Activated T-cell treated with anti-CD3 and anti-CD28 coated beads, Interleukin-2, amount 50 U/mL, for 24 hours (primary cell): ENCODE measurements around the gene GPC5.

ENCODE experiments used
- DNase-seq: peaks from one replicate; pipeline ENCODE4 v3.0.0-alpha.2; 2020
- H3K27ac Mint-ChIP-seq: 2 replicates; pipeline ENCODE4 v1.8.0; 2020; ENCODE audit warnings: mild to moderate bottlenecking, mixed read lengths
- H3K27me3 Mint-ChIP-seq: 2 replicates; pipeline ENCODE4 v1.8.0; 2020; ENCODE audit warnings: mixed read lengths
- H3K36me3 Mint-ChIP-seq: 2 replicates; pipeline ENCODE4 v1.8.0; 2020; ENCODE audit warnings: low read depth, mixed read lengths
- H3K4me1 Mint-ChIP-seq: 2 replicates; pipeline ENCODE4 v1.8.0; 2020; ENCODE audit warnings: low read depth, mixed read lengths
- H3K4me3 Mint-ChIP-seq: 2 replicates; pipeline ENCODE4 v1.8.0; 2020; ENCODE audit warnings: mild to moderate bottlenecking, moderate library complexity, mixed read lengths
- H3K9me3 Mint-ChIP-seq: 2 replicates; pipeline ENCODE4 v1.8.0; 2020; ENCODE audit warnings: mixed read lengths

Gene GPC5

DNA sequence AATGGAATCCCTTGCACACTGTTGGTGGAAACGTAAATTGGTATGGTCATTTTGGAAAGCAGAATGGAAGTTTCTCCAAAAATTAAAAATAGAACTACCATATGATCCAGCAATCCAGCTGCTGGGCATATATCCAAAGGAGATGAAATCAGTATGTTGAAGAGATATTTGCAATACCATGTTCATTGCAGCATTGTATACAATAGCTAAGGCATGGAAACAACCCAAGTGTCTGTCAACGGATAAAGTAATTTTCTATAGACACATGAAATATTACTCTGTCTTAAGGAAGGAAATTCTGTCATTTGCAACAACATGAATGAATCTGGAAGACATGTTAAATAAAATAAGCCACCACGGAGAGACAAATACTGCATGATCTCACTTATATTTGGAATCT lies 124.7 kb downstream of the GPC5 start:
- no peak overlapping the region for H3K27ac Mint-ChIP-seq
- H3K9me3 Mint-ChIP-seq = no peaks in the 10 kb centered on the region
- no peaks in the 10 kb centered on the region for H3K36me3 Mint-ChIP-seq

DNA sequence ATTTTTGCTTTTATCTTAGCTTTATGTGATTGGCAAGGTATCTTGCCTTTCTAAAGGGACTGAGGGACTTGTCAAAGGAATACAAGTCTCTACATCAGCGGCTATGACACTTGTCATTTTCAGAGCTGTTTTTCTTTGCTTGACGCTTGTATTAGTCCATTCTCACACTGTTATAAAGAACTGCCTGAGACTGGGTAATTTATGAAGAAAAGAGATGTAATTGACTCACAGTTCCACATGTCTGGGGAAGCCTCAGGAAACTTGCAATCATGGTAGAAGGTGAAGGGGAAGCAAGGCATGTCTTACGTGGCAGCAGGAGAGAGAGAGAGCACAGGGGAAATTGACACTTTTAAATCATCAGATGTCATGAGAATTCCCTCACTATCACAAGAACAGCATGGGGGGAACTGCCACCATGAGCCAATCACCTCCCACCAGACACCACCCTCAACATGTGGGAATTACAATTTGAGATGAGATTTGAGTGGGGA lies 128.2 kb downstream of the GPC5 start:
- Mint-ChIP-seq H3K36me3 (no peaks in the 10 kb centered on the region), H3K4me1 (no peaks in the 10 kb centered on the region), H3K27ac (no peak overlapping the region), H3K27me3 (no peaks in the 10 kb centered on the region), H3K9me3 (no peaks in the 10 kb centered on the region), H3K4me3 (no peak overlapping the region)
- no peak for DNase-seq

More for the DNA sequence above, 124.7 kb downstream of the GPC5 start:
- H3K4me3 Mint-ChIP-seq = no peak overlapping the region
- no peaks in the 10 kb centered on the region for H3K4me1 Mint-ChIP-seq
- H3K27me3 Mint-ChIP-seq = no peaks in the 10 kb centered on the region
- no peak for DNase-seq

DNA sequence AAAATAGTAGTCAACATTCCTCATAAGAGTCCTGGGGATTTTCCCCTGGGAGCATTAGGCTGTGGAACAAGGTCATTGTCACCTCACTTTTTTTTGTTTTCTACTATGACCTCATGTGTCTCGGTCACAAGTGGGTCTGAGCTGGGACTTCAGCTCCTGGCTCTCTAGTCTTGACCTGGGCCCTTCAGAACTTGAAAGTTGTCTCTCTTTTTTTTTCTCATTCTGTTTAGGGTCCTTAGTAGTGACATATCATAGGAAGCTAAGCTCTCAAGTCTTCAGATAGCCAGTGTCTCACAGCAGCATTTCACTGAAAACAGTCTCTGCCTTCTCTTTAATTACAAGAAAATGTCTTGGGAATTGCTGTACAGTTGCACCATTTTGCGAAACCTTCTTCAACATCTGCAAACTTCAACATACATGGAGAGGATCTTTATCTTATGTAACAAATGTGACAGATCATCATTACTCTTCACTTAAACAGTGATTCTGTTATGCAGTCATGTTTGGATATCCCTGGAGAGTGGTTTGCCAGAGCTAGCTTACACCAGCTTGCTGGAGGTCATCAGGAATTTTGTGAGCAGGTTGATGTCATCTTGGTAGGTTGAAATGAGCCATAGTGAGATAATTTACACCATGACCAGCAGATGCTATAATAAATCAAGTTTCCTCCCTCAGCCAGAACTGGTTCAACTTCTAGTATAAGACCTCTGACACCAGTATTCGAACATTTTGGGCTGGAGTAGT lies 131.5 kb downstream of the GPC5 start:
- Mint-ChIP-seq H3K27me3 (no peaks in the 10 kb centered on the region), H3K4me3 (no peak overlapping the region), H3K36me3 (no peaks in the 10 kb centered on the region), H3K4me1 (no peaks in the 10 kb centered on the region), H3K9me3 (no peaks in the 10 kb centered on the region), H3K27ac (no peak overlapping the region)
- no peak for DNase-seq

DNA sequence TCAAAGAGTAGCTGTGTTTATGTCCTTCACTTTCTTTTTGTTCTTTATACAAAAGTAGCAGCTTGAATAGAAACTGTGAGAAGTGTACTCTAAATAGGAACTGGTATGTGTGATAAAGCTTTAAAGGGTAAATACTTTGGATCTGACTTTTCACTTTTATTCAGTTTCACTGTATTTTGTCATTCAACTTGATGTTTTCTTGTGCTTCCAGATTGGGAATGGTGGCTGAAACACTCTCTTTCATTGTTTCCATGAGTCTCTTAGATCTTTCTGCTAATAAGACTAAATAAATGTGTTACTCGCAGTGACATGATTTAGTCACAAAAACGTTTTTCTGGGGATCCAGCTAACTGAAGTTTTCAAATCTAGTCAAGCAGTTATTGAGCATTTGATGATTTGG lies 133.2 kb downstream of the GPC5 start:
- Mint-ChIP-seq H3K27me3 (no peaks in the 10 kb centered on the region), H3K36me3 (no peaks in the 10 kb centered on the region), H3K4me3 (no peak overlapping the region)

DNA sequence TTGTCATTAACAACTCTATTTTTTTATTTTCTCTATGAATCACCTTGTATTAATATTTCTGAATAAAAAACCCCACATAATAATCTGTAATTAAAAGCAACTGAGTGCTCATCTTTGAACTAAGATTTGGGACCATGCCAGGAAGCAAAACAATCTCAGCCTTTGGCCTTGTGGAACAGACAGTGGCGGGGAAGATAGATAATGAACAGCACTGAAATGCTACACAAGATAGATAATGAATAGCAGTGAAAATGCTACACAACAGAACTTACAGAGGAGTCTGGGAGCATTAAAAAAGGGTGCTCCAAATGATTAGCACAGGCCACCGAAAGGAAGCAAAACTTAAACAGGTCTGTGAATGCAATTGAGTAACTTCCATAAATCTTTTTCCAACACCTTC lies 134.9 kb downstream of the GPC5 start:
- H3K27me3 Mint-ChIP-seq = no peaks in the 10 kb centered on the region
- no peaks in the 10 kb centered on the region for H3K9me3 Mint-ChIP-seq
- H3K36me3 Mint-ChIP-seq = no peaks in the 10 kb centered on the region
- no peak overlapping the region for H3K4me3 Mint-ChIP-seq
- H3K4me1 Mint-ChIP-seq = no peaks in the 10 kb centered on the region
- DNase-seq = no peak
- H3K27ac Mint-ChIP-seq = no peak overlapping the region

More for the DNA sequence above, 133.2 kb downstream of the GPC5 start:
- no peaks in the 10 kb centered on the region for H3K9me3 Mint-ChIP-seq
- no peak for DNase-seq
- H3K4me1 Mint-ChIP-seq = no peaks in the 10 kb centered on the region
- H3K27ac Mint-ChIP-seq = no peak overlapping the region

DNA sequence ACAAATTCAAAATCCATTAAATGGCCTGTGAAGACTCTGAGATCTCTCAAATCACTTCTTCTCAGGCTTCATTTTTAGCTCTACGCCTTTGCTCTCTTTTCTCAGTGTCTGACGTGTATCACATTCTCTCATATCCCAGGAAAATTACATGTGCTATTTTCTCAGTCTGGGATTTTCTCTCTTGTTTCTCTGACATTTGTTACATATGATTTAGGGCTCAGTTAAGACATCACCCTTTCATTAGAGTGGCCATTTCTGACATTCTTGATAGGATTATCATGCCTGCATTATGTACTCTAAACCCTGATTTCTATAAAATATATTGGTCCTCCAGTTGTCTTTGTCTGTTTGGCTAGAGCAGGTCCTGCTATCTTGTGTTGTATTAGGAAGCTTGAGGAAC lies 136.6 kb downstream of the GPC5 start:
- H3K9me3 Mint-ChIP-seq = no peaks in the 10 kb centered on the region
- no peaks in the 10 kb centered on the region for H3K4me1 Mint-ChIP-seq
- H3K4me3 Mint-ChIP-seq = no peak overlapping the region
- no peaks in the 10 kb centered on the region for H3K36me3 Mint-ChIP-seq
- no peak overlapping the region for H3K27ac Mint-ChIP-seq
- no peaks in the 10 kb centered on the region for H3K27me3 Mint-ChIP-seq
- no peak for DNase-seq

DNA sequence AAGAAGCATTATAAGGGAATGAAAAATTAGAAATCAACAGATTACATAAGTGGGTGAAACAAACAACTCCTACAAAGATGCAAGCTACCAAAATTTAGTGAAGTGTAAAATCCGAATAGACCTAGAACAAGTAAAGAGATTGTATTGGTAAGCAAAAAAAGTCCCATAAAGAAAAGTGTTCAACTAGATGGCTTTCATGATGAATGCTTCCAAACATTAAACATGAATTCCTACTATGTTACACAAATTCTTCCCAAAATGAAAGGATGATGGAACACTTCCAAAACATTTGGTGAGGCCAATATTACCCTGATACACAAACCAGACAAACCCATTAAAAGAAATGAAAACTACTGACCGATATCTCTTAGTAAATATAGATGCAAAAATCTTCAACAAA lies 139.0 kb downstream of the GPC5 start:
- no peaks in the 10 kb centered on the region for H3K36me3 Mint-ChIP-seq
- no peak overlapping the region for H3K27ac Mint-ChIP-seq
- no peaks in the 10 kb centered on the region for H3K9me3 Mint-ChIP-seq
- H3K4me1 Mint-ChIP-seq = no peaks in the 10 kb centered on the region
- no peak for DNase-seq
- no peaks in the 10 kb centered on the region for H3K27me3 Mint-ChIP-seq
- H3K4me3 Mint-ChIP-seq = no peak overlapping the region

DNA sequence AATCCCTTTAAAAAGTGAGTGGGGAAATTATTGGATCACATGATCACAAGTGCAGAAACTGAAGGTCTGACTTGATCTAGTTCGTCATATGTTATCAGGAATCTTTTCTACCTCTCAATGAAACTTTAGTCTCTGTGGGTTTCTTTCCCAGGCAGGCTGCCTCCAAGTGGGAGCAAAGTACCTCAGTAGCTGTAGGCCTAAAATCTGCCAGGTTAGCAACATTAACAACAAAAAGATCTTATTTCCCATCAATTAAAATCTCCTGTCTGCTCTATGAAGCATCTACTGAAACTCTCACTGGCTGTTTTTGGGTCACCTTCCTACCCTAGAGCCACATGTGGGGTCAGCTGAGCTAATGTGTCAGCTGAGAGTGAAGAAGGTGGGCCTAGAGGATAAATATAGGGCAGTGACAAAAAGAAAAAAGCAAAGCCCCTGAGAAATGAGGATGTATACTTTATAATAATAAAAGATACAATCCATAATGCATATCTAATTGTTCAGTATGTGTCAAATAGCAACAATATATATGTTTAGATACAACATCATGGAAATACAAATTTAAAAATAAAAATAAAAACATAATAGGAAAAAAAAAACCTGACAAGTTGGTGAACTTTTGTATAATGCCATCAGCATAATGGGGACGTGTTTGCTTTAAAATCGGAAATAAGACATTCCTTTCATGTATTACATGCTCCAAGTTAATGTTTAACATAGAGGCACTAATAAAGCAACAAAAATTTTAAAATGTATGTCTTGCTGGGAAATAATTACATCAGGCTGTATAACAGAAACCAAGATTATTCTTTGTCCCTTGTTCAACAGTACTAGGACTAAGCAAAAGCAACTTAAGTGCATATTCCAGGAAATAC lies 141.1 kb downstream of the GPC5 start:
- H3K4me1 Mint-ChIP-seq = no peaks in the 10 kb centered on the region
- H3K4me3 Mint-ChIP-seq = no peak overlapping the region
- no peak overlapping the region for H3K27ac Mint-ChIP-seq
- no peaks in the 10 kb centered on the region for H3K27me3 Mint-ChIP-seq
- no peaks in the 10 kb centered on the region for H3K36me3 Mint-ChIP-seq
- no peaks in the 10 kb centered on the region for H3K9me3 Mint-ChIP-seq
- DNase-seq = no peak

DNA sequence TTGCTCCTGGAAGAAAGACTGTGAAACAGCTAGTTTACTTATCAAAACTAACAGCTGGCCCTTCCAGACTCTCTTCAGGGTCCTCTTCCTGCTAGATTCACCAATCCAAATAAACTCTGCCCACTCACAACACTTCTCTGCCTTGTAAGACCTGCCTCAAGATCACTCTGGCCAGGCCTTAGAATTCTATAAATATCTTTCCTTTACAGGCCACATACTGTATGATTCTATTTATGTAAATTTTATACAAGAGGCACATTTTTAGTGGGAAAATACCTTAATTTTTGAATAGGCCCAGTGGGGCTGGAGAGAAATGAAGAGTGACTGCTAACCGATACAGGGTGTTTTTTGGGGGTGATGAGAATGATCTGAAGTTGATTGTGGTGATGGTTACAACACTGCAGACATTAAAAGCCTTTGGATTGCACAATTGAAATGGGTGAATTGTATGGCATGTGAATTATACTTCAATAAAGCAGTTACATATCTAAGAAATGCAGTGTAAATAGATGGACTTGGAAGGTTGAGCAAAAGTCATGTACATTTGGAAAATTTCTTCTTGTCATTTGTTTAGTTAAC lies 141.8 kb downstream of the GPC5 start:
- Mint-ChIP-seq H3K4me1 (no peaks in the 10 kb centered on the region), H3K27ac (no peak overlapping the region), H3K36me3 (no peaks in the 10 kb centered on the region)

DNA sequence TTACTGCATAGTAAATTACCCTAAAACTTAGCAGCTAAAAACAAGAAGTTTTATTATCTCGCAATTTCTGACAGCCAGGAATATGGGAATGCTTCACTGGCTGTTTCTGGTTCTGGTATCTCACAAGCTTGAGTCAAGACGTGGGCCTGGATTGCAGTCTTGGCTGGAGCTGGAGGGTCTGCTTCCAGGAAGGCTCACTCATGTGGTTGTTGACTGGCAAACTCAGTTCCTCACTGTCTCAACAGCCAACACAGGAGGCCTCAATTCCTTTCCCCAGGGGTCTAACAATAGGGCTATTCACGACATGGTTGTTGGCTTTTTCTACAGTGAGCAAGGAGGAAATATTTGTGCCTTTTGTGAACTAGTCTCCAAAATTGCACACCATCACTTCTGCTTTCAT lies 146.3 kb downstream of the GPC5 start:
- H3K9me3 Mint-ChIP-seq = peaks cover 4% of the 10 kb centered on the region
- no peak for DNase-seq
- H3K27ac Mint-ChIP-seq = no peak overlapping the region
- H3K36me3 Mint-ChIP-seq = no peaks in the 10 kb centered on the region
- H3K4me3 Mint-ChIP-seq = no peak overlapping the region
- no peaks in the 10 kb centered on the region for H3K27me3 Mint-ChIP-seq
- H3K4me1 Mint-ChIP-seq = no peaks in the 10 kb centered on the region

More for the DNA sequence above, 141.8 kb downstream of the GPC5 start:
- no peak overlapping the region for H3K4me3 Mint-ChIP-seq
- H3K9me3 Mint-ChIP-seq = no peaks in the 10 kb centered on the region
- no peaks in the 10 kb centered on the region for H3K27me3 Mint-ChIP-seq
- no peak for DNase-seq

DNA sequence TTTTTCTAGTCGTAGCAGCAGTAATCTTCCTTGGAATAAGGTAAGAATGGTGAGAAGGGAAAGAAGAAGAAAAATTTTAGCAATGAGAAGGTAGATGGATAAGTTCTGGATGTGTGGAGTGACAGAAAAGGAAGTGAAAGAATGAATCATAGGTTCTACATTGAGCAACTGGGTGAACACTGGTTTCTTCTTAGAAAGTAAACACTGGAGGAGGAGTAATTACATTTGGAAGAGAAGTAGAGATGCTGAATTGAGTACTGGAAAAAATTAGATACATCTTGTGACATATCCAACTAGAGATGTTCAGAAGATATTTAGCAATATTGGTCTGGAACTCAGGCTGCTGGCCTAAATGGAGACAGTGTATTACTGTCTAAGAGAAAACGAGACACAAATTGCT lies 148.5 kb downstream of the GPC5 start:
- Mint-ChIP-seq H3K4me3 (no peak overlapping the region), H3K9me3 (peaks cover 7% of the 10 kb centered on the region), H3K36me3 (no peaks in the 10 kb centered on the region), H3K27ac (no peak overlapping the region), H3K4me1 (no peaks in the 10 kb centered on the region), H3K27me3 (no peaks in the 10 kb centered on the region)
- DNase-seq = no peak

DNA sequence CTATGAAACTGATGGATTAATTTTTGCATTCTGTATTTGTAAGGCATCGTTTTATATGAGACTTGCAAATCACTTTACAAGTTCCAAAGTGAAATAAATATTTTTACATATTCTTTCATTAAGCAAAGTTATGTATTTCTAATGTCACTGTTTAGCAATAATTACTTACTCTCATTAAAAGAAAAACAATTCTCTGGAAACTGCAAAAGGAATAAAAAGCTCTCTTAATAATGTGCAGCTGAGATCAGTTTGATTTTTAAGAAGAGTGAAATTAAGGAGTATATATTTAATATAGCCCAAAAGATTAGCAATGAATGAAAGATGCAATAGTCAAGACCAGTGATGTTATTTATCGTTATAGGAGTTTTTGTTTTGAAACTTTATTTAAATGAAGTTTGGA lies 155.2 kb downstream of the GPC5 start:
- DNase-seq = no peak
- H3K9me3 Mint-ChIP-seq = peaks cover 6% of the 10 kb centered on the region
- no peak overlapping the region for H3K27ac Mint-ChIP-seq
- H3K36me3 Mint-ChIP-seq = no peaks in the 10 kb centered on the region
- H3K27me3 Mint-ChIP-seq = no peaks in the 10 kb centered on the region
- no peaks in the 10 kb centered on the region for H3K4me1 Mint-ChIP-seq
- no peak overlapping the region for H3K4me3 Mint-ChIP-seq

DNA sequence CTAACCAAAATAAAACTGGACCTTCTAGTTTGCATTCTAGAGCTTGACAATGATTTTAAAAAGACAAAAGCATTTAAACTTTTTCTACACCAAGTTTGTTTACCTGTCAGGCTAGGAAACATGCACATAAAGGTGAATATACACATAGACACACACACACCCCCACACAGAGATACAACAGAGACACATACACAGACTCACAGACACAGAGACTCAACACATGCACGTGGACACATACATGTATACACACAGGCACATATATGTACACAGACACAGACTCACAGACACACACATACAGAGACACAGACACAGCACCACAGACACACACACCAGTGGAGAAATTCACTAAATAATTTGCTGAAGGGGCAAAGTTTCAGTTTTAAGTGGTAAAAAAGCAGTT lies 155.7 kb downstream of the GPC5 start:
- no peak for DNase-seq
- H3K9me3 Mint-ChIP-seq = peaks cover 5% of the 10 kb centered on the region
- no peaks in the 10 kb centered on the region for H3K4me1 Mint-ChIP-seq
- H3K27me3 Mint-ChIP-seq = no peaks in the 10 kb centered on the region
- no peaks in the 10 kb centered on the region for H3K36me3 Mint-ChIP-seq
- H3K4me3 Mint-ChIP-seq = no peak overlapping the region
- no peak overlapping the region for H3K27ac Mint-ChIP-seq

DNA sequence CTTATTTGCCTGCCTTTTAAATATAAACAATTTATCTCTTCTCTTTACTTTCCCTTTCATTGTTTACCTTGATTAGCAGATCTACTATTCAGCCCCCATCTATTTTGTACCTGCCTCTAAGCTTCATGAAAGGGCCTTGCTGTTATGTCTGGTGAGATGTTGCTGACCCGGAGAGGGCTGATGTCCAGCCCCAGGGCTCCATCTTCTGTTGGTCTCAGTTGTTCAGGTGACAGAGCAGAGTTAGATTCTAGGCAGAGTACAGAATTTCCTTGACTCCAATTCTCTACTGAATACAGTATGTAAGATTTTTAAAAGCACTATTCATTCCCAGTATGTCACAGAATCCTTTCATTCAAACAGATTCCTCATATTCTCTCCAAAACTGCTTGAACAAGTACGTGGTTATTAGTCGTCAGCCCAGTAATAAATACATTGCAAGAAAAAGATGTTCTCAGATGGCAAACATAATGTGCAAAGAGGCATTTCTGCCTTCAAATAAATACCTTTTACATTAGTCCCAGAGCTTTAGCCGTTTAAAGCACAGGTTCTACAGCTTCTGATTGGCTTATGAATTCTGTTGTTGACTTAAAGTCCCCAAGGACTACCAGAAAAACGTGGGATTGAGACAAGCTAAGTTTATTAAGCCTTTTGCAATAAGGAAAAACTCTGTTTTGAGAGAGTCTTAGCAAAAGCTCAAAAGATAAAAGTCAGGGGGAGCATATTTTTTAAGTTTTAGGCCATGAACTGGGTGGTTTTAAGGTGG lies 159.1 kb downstream of the GPC5 start:
- Mint-ChIP-seq H3K27ac (no peak overlapping the region), H3K4me1 (no peaks in the 10 kb centered on the region), H3K9me3 (peaks cover 2% of the 10 kb centered on the region), H3K27me3 (no peaks in the 10 kb centered on the region), H3K4me3 (no peak overlapping the region), H3K36me3 (no peaks in the 10 kb centered on the region)
- no peak for DNase-seq
